GM21447 (cell line): ENCODE measurements around the gene FAM78A.
"Not testable (repeated sequence)": the region's sequence is repeated elsewhere in the genome, so short reads cannot be mapped to it uniquely, and the experiment has no call there.

ENCODE experiments used
- ATAC-seq: cut with Tn5 transposase; IDR thresholded peaks from one replicate; pipeline ENCODE4 v1.9.1; 2021; ENCODE audit not compliant: unreplicated experiment

The FAM78A gene

DNA sequence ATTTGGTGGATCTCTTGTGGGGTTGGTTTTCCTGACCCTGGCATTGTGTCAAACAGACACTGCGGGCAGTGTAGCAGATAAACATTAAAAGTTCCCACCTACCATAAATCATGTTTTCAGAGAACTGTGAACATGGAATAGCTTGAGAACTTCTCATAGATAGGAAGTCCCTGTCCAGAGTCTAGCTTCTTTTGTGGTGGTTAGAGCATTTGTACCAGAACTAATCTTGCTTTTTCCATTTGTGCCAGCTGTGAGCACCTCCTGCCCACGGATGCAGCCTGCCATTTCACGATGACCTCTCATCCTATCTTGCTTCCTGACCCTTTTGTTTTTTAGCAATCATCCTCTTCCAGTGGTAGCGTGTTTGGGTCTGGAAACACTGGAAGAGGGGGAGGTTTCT is 61.4 kb downstream of the FAM78A start:
- ATAC-seq = no peak

DNA sequence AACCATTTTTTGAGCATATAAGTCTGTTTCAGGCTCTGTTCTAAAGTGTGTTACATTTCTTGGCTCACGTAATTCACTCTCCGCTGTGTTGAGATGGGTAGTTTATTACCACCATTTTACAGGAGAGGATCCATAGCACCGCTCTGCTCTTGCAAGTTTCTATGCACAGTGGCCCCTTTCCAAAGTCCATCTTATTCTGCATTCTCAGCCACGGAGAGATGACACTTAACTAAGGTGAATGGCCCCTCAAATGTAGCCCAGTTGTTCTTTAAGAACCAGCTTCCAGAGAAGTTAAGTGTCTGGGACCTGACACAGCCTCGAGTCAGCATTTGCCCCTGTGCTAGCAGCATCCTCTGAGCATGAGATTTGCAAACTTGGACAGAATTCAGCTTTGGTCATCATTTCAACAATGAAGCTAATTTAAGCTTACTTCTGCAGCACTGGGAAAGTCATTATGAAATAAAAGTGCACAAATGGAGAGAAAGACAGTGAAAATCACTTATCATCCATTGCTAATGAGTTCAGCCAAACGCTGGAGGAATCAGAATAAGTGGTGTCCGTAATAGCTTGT is 61.9 kb downstream of the FAM78A start:
- no peak for ATAC-seq

DNA sequence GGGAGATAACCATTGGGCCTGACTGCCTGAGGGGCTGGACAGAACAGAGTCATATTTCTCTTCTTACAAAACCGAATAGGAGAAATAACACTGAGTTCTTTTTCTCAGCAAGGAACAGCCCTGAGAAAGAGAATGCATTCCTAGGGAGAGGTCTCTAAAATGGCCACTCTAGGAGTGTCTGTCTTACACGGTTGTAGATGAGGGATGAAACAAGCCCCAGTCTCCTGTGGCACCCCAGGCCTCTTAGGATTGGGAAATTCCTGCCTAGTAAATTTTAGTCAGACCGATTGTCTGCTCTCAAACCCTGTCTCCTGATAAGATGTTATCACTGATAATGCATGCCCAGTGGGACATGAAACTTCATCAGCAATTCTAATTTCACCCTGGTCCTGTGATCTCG is 64.4 kb downstream of the FAM78A start:
- not testable (repeated sequence) for ATAC-seq
